Hindlimb muscle (tissue), 1 donor: Measurements from ENCODE around the gene FER1L5. TPM values are rescaled to one million over a fixed set of nuclear protein-coding genes. Genes with fewer than 3 reads are reported as not detected.

Experiments used
- DNase-seq: peaks from one replicate; pipeline ENCODE4 v3.0.0-alpha.2; 2013
- polyA plus RNA-seq: library from polyadenylated mRNA; unstranded; fragments of 120-200 nt; gene quantifications from one replicate; pipeline ENCODE4 v1.2.1, GENCODE V29; 2013; ENCODE audit not compliant: insufficient read length

Gene FER1L5
- polyA plus RNA-seq, 1 donor = 3.9 TPM

DNA sequence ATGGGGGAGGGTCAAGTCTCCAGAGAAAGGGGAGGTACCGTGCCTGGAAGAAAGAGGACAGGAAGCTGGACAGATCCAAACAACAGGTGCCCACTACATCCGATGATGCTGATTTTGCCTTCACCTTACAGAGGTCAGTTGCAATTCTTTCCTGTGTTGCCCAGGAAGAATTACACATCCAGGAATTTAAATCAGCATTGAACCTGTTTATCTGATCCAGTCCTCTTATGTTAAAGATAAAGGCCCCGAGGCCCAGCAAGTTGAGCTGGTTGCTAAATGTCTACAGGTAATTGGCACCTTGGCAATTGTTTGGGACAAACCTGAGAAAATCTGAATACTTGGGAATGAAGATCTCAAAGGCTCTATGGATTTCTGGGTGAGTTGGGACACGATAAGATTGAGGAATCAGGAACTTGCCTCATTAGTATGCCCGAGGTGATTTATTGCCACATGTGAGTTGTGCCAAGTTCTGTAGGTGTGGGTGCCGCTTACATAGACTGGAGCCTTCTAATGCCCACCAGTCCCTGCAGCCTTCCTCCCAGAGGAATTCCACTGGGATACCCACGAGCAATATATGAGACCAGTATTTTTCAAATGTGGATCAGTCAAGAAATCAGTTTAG lies 111.2 kb downstream of the FER1L5 start:
- no peak for DNase-seq

DNA sequence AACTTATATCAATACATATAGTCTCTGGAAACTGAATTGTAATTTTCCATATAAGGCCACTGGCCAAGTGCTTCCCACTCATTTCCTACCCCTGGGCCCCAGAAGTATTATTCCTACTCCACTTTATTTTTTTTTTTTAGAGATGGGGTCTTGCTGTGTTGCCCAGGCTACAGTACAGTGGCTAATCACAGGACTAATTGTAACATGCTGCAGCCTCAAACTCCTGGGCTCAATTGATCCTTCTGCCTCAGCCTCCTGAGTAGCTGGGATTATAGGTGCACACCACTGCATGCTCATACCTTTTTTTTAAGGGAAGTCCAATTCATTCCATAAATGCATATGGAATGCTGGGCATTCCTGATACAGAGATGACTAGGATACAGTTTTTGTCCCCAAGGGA lies 111.8 kb downstream of the FER1L5 start:
- no peak for DNase-seq

Other genes starting within 250 kb of the FER1L5 start
- gene NEURL3, start 137.4 kb upstream of the FER1L5 start, polyA plus RNA-seq = 0.22 TPM
- 38.2 TPM for gene ARID5A, start 106.0 kb upstream of the FER1L5 start, polyA plus RNA-seq
- gene KANSL3, start 4.5 kb upstream of the FER1L5 start, polyA plus RNA-seq = 36.3 TPM
- 28.5 TPM for gene LMAN2L, start 97.3 kb downstream of the FER1L5 start, polyA plus RNA-seq
- 38.2 TPM for gene CNNM4, start 118.1 kb downstream of the FER1L5 start, polyA plus RNA-seq
- gene CNNM3, start 173.5 kb downstream of the FER1L5 start, polyA plus RNA-seq = 24.5 TPM
- 13.8 TPM for gene ANKRD23, start 201.3 kb downstream of the FER1L5 start, polyA plus RNA-seq
- gene ANKRD39, start 215.3 kb downstream of the FER1L5 start, polyA plus RNA-seq = 7.7 TPM
- 38.8 TPM for gene SEMA4C, start 227.3 kb downstream of the FER1L5 start, polyA plus RNA-seq